ENCODE results near the gene MRTFB. TPM values are rescaled to one million over a fixed set of nuclear protein-coding genes. Genes with fewer than 3 reads are reported as not detected.

The MRTFB gene
- total RNA-seq, 1 donor = 11.6 TPM

GRCh38 chr16:14249291-14250032, 178.3 kb downstream of the MRTFB start:
- Histone ChIP-seq H3K36me3 (ENCODE audit: insufficient read depth, low read length) (peaks cover 51% of the 10 kb centered on the region), H3K4me3 (ENCODE audit: insufficient read depth, low read length) (no peak overlapping the region)

GRCh38 chr16:14251419-14251818, 180.3 kb downstream of the MRTFB start:
- no peak overlapping the region for H3K4me3 ChIP-seq (ENCODE audit: insufficient read depth, low read length)
- peaks cover 42% of the 10 kb centered on the region for H3K36me3 ChIP-seq (ENCODE audit: insufficient read depth, low read length)
- no peaks in the 10 kb centered on the region for H3K9me3 ChIP-seq (ENCODE audit: low read depth, low read length)
- no peaks in the 10 kb centered on the region for H3K4me1 ChIP-seq (ENCODE audit: insufficient read depth, low read length)
- H3K27ac ChIP-seq (ENCODE audit: low read depth, low read length) = no peak overlapping the region
- H3K27me3 ChIP-seq (ENCODE audit: insufficient read depth, low read length) = no peaks in the 10 kb centered on the region
- H3K79me2 ChIP-seq (ENCODE audit: insufficient read depth, low read length) = no peaks in the 10 kb centered on the region
- no peak overlapping the region for H3K4me2 ChIP-seq (ENCODE audit: insufficient read depth, low read length)
- no peak for TF ChIP-seq CTCF (IDR thresholded peaks at IDR 0.05; ENCODE audit: extremely low read depth, low read depth, low read length)
- no peak for DNase-seq (ENCODE audit: insufficient read length, low spot score, missing footprints)
- no peak overlapping the region for H2AFZ ChIP-seq (ENCODE audit: low read length)
- H4K20me1 ChIP-seq (ENCODE audit: insufficient read depth, low read length) = no peaks in the 10 kb centered on the region

More at GRCh38 chr16:14249291-14250032, 178.3 kb downstream of the MRTFB start:
- no peaks in the 10 kb centered on the region for H3K79me2 ChIP-seq (ENCODE audit: insufficient read depth, low read length)
- peak; percentile 74 for DNase-seq (ENCODE audit: insufficient read length, low spot score, missing footprints)
- H4K20me1 ChIP-seq (ENCODE audit: insufficient read depth, low read length) = no peaks in the 10 kb centered on the region
- no peaks in the 10 kb centered on the region for H3K27me3 ChIP-seq (ENCODE audit: insufficient read depth, low read length)
- no peaks in the 10 kb centered on the region for H3K9me3 ChIP-seq (ENCODE audit: low read depth, low read length)
- H3K4me2 ChIP-seq (ENCODE audit: insufficient read depth, low read length) = no peak overlapping the region
- H3K4me1 ChIP-seq (ENCODE audit: insufficient read depth, low read length) = no peaks in the 10 kb centered on the region
- peak; percentile 91 for TF ChIP-seq CTCF (IDR thresholded peaks at IDR 0.05; ENCODE audit: extremely low read depth, low read depth, low read length)
- no peak overlapping the region for H3K27ac ChIP-seq (ENCODE audit: low read depth, low read length)
- no peak overlapping the region for H2AFZ ChIP-seq (ENCODE audit: low read length)

- no peaks in the 10 kb centered on the region for H4K20me1 ChIP-seq (ENCODE audit: insufficient read depth, low read length)
Measured at GRCh38 chr16:14252860-14253259, 181.7 kb downstream of the MRTFB start.

More at GRCh38 chr16:14252860-14253259, 181.7 kb downstream of the MRTFB start:
- Histone ChIP-seq H2AFZ (ENCODE audit: low read length) (no peak overlapping the region), H3K36me3 (ENCODE audit: insufficient read depth, low read length) (peaks cover 32% of the 10 kb centered on the region), H3K4me2 (ENCODE audit: insufficient read depth, low read length) (no peak overlapping the region), H3K4me3 (ENCODE audit: insufficient read depth, low read length) (no peak overlapping the region), H3K27me3 (ENCODE audit: insufficient read depth, low read length) (no peaks in the 10 kb centered on the region), H3K4me1 (ENCODE audit: insufficient read depth, low read length) (no peaks in the 10 kb centered on the region), H3K9me3 (ENCODE audit: low read depth, low read length) (no peaks in the 10 kb centered on the region), H3K27ac (ENCODE audit: low read depth, low read length) (no peak overlapping the region), H3K79me2 (ENCODE audit: insufficient read depth, low read length) (no peaks in the 10 kb centered on the region)
- TF ChIP-seq CTCF (IDR thresholded peaks at IDR 0.05; ENCODE audit: extremely low read depth, low read depth, low read length) = no peak
- DNase-seq (ENCODE audit: insufficient read length, low spot score, missing footprints) = no peak

Data from osteoblast (primary cell).